Neutrophil (primary cell): ENCODE measurements around the gene DOCK8.

Source experiments
- H3K27ac ChIP-seq: fragments of 200-600 bp; sonication (generic); 2 replicates; pipeline ENCODE4 v1.5.1; 2016; ENCODE audit warnings: mild to moderate bottlenecking, moderate library complexity
- H3K27me3 ChIP-seq: fragments of 200-600 bp; sonication (generic); 2 replicates; pipeline ENCODE4 v1.6.0; 2016; ENCODE audit warnings: mild to moderate bottlenecking
- H3K36me3 ChIP-seq: fragments of 200-600 bp; sonication (generic); 2 replicates; pipeline ENCODE4 v1.5.1; 2017
- H3K4me1 ChIP-seq, 2 experiments: fragments of 200-600 bp in 1 of 2; sonication (generic) in 1 of 2; 1 replicate in 1 of 2; 2 replicates in 1 of 2; pipeline versions ENCODE4 v1.5.1 to v1.6.1; 2013 to 2016; ENCODE audit warnings: low read depth in 1 of 2, low read length in 1 of 2, mild to moderate bottlenecking in 1 of 2, moderate library complexity in 1 of 2; ENCODE audit not compliant: control insufficient read depth in 1 of 2, insufficient read depth in 1 of 2
- H3K4me3 ChIP-seq, 2 experiments: fragments of 200-600 bp in 1 of 2; sonication (generic) in 1 of 2; 1 replicate in 1 of 2; 2 replicates in 1 of 2; pipeline ENCODE4 v1.5.1; 2013 to 2016; ENCODE audit warnings: low read depth in 1 of 2, low read length in 1 of 2, mild to moderate bottlenecking in 1 of 2, moderate library complexity in 1 of 2
- H3K9me3 ChIP-seq: fragments of 200-600 bp; sonication (generic); 2 replicates; pipeline ENCODE4 v1.5.1; 2016
- CTCF ChIP-seq: fragments of 200-600 bp; sonication (generic); IDR thresholded peaks from 2 replicates; pipeline ENCODE4 v1.5.1; 2016; ENCODE audit warnings: antibody characterized with exemption

The DOCK8 gene

GRCh38 chr9:341634-342421 is 127.2 kb downstream of the DOCK8 start:
- Histone ChIP-seq H3K9me3 (peaks cover 2% of the 10 kb centered on the region), H3K27me3 (no peaks in the 10 kb centered on the region), H3K4me1 (peaks cover 15 to 16% of the 10 kb centered on the region in 2 experiments), H3K4me3 (no peak overlapping the region), H3K27ac (peak overlapping the region; percentile 57), H3K36me3 (peaks cover 100% of the 10 kb centered on the region)
- TF ChIP-seq CTCF: no peak

GRCh38 chr9:343773-344172 is 129.1 kb downstream of the DOCK8 start:
- H3K4me3 ChIP-seq: no peak overlapping the region
- peaks cover 2% of the 10 kb centered on the region for H3K9me3 ChIP-seq
- no peaks in the 10 kb centered on the region for H3K27me3 ChIP-seq
- no peak overlapping the region for H3K27ac ChIP-seq
- peaks cover 16 to 19% of the 10 kb centered on the region in 2 experiments for H3K4me1 ChIP-seq
- peaks cover 100% of the 10 kb centered on the region for H3K36me3 ChIP-seq
- TF ChIP-seq CTCF: no peak

- Histone ChIP-seq H3K36me3 (peaks cover 100% of the 10 kb centered on the region), H3K4me1 (peaks cover 14 to 19% of the 10 kb centered on the region in 2 experiments), H3K9me3 (peaks cover 2% of the 10 kb centered on the region), H3K27ac (no peak overlapping the region), H3K4me3 (no peak overlapping the region), H3K27me3 (no peaks in the 10 kb centered on the region)
- TF ChIP-seq CTCF: no peak
These were observed 131.5 kb downstream of the DOCK8 start for GRCh38 chr9:346111-346571.

- TF ChIP-seq CTCF: no peak
- Histone ChIP-seq H3K4me3 (no peak overlapping the region), H3K27ac (peak overlapping the region; percentile 16), H3K9me3 (peaks cover 2% of the 10 kb centered on the region), H3K4me1 (peaks cover 25 to 27% of the 10 kb centered on the region in 2 experiments), H3K36me3 (peaks cover 99% of the 10 kb centered on the region), H3K27me3 (no peaks in the 10 kb centered on the region)
These were observed 133.1 kb downstream of the DOCK8 start for GRCh38 chr9:347667-348292.

- Histone ChIP-seq H3K4me1 (peaks cover 25 to 27% of the 10 kb centered on the region in 2 experiments), H3K9me3 (no peaks in the 10 kb centered on the region), H3K4me3 (no peak overlapping the region), H3K27ac (peak overlapping the region; percentile 55), H3K27me3 (no peaks in the 10 kb centered on the region), H3K36me3 (peaks cover 96% of the 10 kb centered on the region)
- no peak for TF ChIP-seq CTCF
These were observed 135.7 kb downstream of the DOCK8 start for GRCh38 chr9:350384-350783.
